Central memory CD4-positive, alpha-beta T cell (primary cell): ENCODE data around the gene RTN4IP1.
"Not testable (repeated sequence)": the region's sequence is repeated elsewhere in the genome, so short reads cannot be mapped to it uniquely, and the experiment has no call there.

Source experiments
- DNase-seq: peaks from one replicate; pipeline ENCODE4 v3.0.0; 2022

RTN4IP1 gene

DNA sequence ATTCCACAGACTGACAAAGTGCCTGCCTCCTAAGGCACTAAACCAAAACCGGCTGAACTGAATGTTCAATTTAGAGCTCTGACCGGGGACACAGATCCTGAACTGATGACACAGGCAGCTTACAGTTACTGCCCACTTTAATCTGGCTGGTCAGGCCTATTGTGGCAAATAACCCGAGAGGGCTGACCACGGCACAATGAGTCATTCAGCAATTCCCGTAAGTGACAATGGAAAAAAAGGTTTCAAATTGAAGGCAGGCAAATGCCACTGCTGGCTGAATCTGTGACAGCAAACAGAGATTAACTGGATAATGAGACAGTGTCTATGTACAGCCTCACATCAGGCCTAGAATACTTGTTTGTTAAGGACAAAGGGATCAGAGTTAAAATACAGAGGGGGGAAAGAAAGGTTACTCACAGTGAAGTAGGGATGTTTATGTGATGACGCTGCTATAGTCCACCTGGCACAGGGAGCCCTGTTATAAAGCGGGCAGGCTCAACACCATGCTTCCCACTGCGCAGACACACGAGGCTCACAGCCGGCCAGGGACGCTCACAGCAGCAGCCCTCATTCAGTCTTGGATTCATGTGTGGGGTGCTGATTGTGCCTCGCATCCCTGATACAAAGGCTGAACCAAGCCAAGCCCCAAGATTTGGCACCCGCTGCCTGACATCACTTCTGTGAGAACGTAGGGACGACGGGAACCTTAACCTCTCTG is 54.4 kb downstream of the RTN4IP1 start:
- DNase-seq, result no peak

DNA sequence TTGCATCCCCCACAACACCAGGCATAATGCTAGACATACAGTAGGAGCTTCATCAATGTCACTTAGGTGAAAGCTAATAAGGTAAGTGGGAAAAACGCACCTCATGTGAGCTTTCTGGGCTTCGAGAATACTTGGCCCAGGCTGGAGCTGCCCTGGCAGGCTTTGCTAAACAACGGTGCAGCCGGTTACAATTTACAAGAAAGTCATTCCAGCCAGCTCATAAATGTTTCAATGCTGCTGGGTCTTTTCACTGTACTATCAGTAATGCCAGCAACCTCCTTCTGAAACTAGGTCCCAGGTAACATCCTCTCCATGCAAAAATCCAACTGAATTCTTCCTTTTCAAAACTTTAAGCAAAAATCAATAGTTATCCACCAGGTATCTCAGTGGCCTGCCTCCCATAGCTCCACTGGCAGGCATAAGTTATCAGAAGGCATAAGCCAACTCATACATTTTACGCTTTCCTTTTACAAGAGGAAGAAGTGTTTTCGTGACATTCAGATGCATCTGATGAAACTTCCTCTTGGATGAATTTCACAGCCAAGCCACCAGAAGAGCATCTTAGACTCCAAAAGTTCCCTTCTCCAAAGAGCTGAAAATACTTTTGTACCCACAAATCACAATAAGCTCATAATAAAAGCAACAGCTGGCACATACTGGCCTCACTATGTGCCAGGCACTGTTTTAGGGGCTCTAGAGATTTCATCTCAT is 56.3 kb downstream of the RTN4IP1 start:
- no peak for DNase-seq

- DNase-seq, result no peak
These were observed 56.9 kb downstream of the RTN4IP1 start for GRCh38 chr6:106572436-106572835.

- DNase-seq, result no peak
These were observed 59.9 kb downstream of the RTN4IP1 start for GRCh38 chr6:106569428-106569827.

GRCh38 chr6:106568530-106568929 is 60.8 kb downstream of the RTN4IP1 start:
- DNase-seq, result no peak

DNA sequence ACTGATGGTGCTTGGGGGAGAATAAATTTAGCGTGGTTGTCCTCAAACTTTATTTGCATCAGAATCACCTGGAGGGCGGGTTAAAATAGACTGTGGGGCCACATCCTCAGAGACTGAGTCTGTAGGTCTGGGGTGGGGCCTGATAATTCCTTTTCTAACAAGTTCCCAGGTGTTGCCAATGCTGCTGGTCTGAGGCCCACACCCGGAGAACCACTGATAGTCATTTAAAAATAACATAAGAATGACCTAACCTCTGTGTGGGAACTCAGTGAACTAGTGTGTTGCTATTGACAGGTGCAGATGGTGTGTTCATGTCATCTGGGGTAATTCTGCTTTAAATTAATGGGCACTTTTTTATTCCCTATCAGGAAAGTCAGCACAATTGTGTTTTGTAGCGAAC is 64.8 kb downstream of the RTN4IP1 start:
- no peak for DNase-seq

- no peak for DNase-seq
These were observed 65.7 kb downstream of the RTN4IP1 start for GRCh38 chr6:106563614-106564013.

- DNase-seq, result no peak
These were observed 67.5 kb downstream of the RTN4IP1 start for GRCh38 chr6:106561686-106562405.

DNA sequence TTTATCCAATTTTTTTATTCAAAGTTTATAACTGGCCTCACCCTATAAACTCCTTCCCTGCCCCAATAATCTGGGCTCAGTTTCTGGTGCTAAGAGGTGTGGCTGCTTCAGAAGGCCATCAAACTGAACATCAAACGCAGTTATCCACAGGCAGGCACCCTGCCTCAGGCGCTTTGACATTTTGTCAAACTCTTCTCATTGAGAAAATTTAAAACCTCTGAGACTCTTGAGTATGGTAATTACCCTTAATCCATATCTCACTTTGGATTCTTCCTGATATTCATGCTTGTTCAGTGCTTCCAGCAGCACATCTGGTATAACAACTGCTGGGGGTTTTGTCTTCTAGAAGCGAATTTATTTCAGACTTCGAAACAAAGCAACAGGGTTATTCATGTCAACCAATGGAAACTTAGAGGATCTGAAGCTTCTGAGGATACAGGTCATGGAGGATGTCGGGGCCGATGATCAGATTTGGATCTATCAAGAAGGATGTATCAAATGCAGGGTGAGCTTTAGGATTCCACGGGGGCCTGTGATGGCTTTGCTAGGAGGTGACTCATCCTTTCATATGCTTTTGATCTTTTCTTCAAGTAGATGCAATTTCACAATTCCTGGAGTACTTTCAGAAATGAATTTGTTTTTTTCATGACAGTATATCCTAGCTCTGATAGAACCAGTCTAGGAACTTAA is 68.2 kb downstream of the RTN4IP1 start:
- no peak for DNase-seq

DNA sequence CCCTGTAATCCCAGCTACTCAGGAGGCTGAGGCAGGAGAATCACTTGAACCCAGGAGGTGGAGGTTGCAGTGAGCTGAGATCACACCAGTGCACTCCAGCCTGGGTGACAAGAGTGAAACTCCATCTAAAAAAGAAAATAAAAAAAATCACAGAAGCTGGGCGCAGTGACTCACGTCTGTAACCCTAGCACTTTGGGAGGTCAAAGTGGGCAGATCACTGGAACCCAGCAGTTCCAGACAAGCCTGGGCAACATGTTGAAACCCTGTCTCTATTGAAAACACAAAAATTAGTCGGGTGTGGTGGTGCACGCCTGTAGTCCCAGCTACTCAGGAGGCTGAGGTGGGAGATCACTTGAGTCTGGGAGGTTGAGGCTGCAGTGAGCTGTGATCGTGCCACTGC is 69.6 kb downstream of the RTN4IP1 start:
- not testable (repeated sequence) for DNase-seq

GRCh38 chr6:106558364-106558763 is 70.9 kb downstream of the RTN4IP1 start:
- no peak for DNase-seq

DNA sequence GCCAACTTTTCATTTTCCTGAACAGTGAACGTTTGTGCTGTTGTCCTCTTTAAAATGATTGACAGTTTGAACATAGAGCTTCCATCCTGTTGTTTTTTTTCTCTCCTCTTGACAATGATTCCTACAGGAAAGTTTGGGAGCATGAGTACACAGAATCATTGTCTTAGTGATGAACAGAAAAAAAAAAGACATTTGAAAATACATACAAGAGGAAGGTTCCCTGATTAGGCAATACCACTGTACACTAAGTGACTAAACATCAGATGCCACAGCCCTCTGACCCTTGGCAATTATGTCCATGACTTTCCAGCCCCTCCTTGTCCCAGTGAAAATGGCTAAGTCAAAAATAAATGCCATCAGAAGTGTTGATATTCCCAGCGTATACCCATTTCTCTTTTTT is 71.5 kb downstream of the RTN4IP1 start:
- DNase-seq, result no peak

GRCh38 chr6:106556368-106556960 is 72.8 kb downstream of the RTN4IP1 start:
- peak; percentile 21 for DNase-seq

GRCh38 chr6:106555767-106556166 is 73.5 kb downstream of the RTN4IP1 start:
- no peak for DNase-seq

DNA sequence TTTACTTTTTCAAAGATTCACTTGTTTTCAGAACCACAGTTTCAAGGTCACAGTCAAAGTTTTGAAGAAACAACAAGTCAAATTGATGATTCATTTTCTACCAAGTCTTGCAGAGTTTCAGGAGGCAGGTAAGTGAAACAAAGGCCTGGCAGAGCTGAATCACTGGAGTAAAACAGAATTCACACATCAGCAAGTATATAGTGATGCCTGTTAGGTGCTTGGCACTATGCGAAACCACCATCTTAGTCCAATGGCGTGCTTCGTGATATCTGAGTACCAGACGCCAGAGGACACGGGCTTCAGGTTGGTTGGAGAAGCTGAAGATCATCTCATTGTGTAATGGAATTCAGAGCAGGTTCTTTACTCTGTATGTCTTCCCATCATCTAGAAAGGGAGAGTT is 75.9 kb downstream of the RTN4IP1 start:
- DNase-seq, result no peak

- DNase-seq, result no peak
These were observed 78.1 kb downstream of the RTN4IP1 start for GRCh38 chr6:106551155-106551554.

DNA sequence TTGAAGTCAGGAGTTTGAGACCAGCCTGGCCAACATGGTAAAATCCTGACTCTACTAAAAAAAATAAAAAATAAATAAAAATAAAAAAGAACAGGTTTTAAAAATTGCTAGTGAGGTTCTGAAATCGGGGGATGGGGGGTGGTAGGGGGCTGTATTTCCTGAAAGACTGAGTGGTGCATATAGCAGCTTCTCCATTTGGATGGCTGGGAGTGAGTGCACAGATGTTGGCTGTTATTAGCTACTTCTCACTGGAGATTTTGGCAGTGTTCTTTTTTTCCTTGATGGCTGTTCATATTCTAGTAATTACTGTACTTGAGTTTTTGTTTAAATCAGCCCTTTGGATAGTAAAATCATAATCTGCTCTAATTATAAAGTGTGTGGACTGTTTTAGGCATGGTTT is 79.8 kb downstream of the RTN4IP1 start:
- no peak for DNase-seq

DNA sequence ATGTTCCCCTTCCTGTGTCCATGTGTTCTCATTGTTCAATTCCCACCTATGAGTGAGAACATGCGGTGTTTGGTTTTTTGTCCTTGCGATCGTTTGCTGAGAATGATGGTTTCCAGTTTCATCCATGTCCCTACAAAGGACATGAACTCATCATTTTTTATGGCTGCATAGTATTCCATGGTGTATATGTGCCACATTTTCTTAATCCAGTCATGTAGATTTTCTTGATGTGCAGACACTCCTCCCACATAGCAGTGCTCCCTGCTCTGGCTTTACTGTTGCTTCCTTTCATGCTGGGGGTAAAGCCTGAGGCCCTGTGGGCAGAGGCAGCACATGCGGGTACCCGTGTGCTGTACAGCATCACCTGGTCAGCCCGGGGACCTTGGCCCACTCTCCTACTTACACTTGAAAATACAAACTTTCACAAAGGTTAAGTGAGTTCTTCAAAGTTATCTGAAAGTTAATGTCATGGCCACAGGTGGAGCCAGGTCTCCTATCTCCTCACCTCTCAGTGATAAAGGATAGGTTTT is 80.3 kb downstream of the RTN4IP1 start:
- not testable (repeated sequence) for DNase-seq

DNA sequence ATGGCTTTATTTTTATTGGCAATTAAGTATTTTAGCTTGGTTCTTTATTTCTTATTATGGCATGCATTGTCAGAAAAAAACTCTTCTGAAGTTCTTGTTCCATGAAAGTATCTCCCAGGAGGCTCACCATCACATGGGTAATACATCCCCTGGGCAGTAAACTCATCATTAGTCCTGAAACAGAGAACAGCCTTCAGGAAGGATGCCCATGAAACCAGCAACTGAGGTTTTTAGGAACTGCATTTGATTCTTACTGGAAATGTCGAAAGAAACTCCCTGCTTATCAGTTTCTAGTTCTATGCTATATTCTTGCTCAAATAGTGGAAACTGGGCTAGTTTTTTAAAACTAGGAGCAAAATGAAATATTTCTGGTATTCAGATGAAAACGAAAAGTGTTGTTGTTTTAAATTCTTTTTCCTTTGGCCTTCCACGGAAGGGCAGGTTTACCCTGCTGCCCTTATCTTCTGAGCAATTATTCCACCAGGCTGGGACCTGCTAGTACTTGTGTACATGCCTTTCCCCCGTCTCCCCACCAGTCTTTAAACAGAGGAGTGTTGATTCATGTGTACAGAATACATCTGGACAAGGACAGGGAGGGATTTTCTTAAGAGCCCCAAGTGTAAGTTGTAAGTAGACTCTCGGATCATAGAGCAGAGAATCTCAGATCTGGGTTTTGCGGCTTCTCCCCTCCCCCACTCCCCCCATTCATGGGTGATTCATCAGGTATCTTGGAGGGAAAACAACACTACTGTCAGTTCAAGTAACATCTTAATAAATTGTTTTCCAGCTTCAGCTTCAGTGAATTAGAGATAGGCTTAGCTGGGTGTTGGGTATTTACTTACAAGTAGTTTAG is 81.5 kb downstream of the RTN4IP1 start:
- no peak for DNase-seq

DNA sequence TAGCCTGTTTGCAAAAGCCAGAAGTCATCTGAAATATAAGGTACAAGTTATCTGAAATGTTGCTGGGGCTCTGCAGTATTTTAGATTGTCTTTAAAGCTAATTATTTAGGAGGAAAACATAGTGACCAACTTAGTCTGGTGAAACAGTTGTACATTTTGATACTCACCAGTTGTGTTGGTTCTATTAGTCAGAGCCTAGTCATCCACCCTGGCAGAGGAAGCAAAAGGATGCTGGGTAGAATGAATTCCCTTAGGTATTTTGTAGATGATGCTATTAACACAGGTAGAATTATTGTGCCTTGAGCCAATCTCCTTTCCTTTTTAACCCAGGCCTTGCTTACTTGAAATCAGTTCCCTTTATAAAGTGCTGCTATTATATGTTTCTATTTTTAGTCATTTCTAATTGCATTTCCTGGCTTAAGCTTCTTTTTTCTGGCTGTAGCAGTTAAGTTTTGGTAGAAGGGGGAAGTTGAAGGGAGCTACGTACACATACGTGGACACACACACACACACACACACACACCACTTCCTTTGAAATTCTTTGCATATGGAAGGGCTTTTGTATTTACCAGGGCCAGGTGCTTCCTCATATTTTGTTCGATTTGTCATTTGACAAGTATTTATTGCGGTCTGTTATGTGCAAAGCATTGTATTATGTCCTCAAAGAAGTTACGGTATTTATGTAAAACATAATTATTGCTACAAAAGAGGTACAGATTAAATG is 82.4 kb downstream of the RTN4IP1 start:
- DNase-seq, result no peak

GRCh38 chr6:106546261-106546690 is 83.0 kb downstream of the RTN4IP1 start:
- DNase-seq, result no peak
